T-helper 1 cell (primary cell): ENCODE data around the gene GRHPR.

Experiments
- DNase-seq, 5 donors: peaks; one replicate each; pipeline ENCODE4 v3.0.0-alpha.2; 2012 to 2020

Gene GRHPR

GRCh38 chr9:37486256-37486615, 63.7 kb downstream of the GRHPR start:
- DNase-seq, result no peak
